Activated T-helper 1 cell treated with Interleukin-2 at 50 U/mL for 16 hours (primary cell): ENCODE results near the gene ZFPM1.

Source experiments
- DNase-seq: peaks from one replicate; pipeline ENCODE4 v3.0.0-alpha.2; 2020; ENCODE audit warnings: low read depth

The ZFPM1 gene

DNA sequence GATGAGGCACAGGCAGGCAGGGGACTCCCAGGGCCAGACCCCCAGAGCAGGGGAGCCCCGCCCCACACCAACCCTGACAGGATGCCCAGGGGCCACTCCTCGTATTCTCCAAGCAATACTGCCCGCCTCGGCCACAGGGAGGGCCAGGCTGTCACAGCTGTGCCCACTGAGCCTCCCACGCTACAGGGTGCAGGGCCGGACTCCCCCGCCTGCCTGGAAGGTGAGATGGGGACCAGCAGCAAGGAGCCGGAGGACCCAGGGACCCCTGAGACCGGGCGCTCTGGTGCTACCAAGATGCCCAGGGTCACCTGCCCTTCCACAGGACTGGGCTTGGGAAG lies 18.8 kb upstream of the ZFPM1 start:
- DNase-seq = no peak

- DNase-seq = no peak
Measured at GRCh38 chr16:88434746-88435145, 18.3 kb upstream of the ZFPM1 start.

- DNase-seq = no peak
Measured at GRCh38 chr16:88435437-88436355, 17.4 kb upstream of the ZFPM1 start.

- DNase-seq = no peak
Measured at GRCh38 chr16:88436796-88437195, 16.3 kb upstream of the ZFPM1 start.

GRCh38 chr16:88437367-88437964 lies 15.6 kb upstream of the ZFPM1 start:
- peak; percentile 48 for DNase-seq

DNA sequence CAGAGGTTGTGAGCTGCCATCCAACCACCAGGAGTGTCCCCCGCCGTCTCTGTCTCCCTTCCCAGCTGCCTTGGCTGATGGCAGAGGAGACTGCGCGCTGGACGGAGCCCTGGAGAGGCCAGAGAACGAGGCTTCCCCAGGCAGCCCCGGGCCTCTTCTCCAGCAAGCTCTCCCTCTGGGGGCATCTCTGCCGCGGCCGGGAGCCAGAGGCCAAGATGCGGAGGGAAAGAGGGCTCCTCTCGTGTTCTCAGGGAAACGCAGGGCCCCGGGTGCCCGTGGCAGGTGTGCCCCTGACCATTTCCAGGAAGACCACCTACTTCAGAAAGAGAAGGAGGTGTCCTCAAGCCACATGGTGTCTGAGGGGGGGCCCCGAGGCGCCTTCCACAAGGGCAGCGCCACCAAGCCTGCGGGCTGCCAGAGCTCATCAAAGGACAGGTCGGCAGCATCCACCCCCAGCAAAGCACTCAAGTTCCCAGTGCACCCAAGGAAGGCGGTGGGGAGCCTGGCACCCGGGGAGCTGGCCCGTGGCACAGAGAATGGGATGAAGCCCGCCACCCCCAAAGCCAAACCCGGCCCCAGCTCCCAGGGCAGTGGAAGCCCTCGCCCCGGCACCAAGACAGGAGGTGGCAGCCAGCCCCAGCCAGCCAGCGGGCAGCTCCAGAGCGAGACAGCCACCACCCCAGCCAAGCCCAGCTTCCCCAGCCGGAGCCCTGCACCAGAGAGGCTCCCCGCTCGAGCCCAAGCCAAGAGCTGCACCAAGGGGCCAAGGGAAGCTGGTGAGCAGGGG lies 14.8 kb upstream of the ZFPM1 start:
- DNase-seq = no peak

DNA sequence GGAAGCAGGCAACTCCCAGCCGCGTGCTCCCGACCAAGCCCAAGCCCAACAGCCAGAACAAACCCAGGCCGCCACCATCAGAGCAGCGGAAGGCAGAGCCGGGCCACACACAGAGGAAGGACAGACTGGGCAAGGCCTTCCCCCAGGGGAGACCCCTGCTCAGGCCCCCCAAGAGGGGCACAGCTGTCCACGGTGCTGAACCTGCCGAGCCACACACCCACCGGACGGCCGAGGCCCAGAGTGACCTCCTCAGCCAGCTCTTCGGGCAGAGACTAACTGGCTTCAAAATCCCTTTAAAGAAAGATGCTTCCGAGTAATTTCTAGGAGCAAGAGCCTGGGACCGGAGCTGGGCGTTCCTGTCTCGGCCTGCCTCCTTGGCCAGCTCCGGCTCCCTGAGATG lies 14.1 kb upstream of the ZFPM1 start:
- DNase-seq = no peak

DNA sequence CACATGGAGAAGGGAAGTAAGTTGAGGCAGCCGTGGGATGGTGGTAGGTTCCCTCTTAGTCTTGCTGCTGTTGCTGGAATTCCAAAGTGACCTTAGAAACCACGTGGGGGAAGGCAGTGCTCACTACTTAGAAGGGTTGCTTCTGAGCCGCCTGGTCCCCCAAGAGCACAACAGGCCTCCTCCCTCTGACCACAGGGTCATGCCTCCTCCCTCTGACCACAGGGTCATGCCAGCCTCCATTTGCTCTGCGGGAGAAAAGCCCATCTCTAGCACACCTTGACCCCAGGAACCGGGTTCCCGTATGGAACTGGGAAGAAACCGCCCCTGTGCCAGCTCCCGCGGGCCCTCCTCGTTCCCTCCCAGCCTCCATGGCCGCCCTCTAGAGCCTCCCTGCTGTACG lies 13.4 kb upstream of the ZFPM1 start:
- no peak for DNase-seq

DNA sequence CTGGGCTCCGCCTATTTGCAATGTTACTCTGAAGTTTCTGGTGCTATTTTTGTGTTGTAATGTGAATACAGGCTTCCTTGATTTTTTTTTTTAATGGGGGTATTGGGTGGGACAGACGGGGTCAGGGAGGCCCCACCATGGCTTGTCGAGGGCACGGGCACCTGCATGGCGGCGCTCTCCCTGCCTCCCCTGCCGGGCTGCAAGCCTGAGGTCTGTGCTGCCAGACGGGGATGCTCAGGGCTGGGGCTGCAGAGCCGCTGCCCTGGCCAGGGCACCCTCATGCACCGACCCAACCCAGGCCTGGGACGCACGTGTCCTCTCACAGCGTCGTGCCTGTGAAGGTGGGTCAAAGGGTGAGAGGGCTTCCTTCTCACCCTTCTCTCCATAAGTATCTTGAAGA lies 13.0 kb upstream of the ZFPM1 start:
- no peak for DNase-seq

DNA sequence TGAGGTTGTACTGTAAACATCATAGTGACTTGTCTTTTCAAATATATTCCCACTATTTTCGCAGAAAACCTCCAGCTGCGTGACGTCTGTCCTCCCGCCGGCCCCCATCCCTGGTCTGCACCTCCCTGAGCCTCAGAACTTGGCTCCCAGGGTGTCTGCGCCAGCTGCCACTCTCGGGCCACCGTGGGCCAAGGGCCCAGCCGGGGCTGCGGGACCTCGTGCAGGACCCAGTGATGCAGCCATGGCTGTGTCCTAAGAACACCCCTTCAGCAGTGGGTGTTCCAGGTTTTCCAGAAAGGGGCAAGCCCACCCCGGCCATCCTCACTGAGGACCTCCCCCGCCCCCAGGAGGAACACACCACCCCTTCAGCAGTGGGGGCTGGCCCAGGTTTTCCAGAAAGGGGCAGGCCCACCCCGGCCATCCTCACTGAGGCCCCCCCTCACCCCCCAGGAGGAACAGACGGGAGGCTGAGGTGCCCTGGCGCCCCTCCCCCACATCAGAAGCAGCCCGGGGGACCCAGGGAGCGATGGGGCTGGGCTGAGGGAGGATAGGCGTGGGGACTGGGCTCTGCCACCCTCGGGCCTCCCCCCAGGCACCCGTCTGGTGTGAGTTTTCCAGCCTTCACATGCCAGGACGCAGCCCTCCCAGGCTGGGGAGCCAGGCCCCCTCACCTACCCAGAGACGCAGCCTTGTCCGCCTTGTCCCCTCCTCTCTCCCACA lies 12.2 kb upstream of the ZFPM1 start:
- DNase-seq = no peak

- no peak for DNase-seq
Measured at GRCh38 chr16:88441460-88441859, 11.6 kb upstream of the ZFPM1 start.

GRCh38 chr16:88442383-88442726 lies 10.7 kb upstream of the ZFPM1 start:
- DNase-seq = no peak

GRCh38 chr16:88442727-88443576 lies 10.1 kb upstream of the ZFPM1 start:
- peak; percentile 71 for DNase-seq

GRCh38 chr16:88444826-88445582 lies 8.1 kb upstream of the ZFPM1 start:
- DNase-seq = no peak

- no peak for DNase-seq
Measured at GRCh38 chr16:88445583-88445960, 7.5 kb upstream of the ZFPM1 start.

DNA sequence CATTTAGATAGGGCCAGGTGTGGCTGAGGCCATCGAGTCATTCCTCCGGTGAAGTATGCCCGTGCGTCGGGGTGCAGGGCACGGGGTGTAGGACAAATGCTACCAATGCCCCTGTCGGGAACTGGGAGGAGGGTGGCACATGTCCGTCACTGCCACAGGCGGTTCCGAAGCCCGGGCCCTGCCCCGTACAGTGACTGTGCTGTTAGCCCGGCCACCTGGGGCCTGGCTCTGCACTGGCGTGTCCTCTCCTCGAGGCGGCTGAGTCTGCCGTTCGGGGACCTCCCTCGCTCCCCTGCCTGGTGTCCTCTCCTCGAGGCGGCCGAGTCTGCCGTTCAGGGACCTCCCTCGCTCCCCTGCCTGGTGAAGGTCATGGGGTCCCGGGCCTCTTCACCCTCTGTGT lies 7.0 kb upstream of the ZFPM1 start:
- DNase-seq = no peak

DNA sequence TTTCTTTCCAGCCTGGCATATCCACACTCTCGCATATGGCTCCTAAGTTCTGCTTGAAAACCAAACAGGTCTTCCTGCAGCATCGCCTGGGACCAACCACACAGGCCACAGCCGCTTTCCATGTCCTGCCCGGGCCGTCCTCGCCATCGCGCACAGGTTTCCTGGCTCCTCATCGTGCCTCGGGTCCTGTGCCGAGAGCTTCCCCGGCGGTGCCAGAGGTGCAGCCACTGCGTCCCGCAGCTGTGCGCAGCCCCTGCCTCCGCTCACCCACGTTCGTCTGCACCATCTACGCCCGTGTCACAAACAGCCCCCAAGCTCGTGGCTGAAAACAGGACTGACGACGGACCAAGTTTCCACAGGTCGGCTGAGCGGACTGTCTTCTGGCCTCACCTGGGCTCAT lies 6.3 kb upstream of the ZFPM1 start:
- DNase-seq = no peak

DNA sequence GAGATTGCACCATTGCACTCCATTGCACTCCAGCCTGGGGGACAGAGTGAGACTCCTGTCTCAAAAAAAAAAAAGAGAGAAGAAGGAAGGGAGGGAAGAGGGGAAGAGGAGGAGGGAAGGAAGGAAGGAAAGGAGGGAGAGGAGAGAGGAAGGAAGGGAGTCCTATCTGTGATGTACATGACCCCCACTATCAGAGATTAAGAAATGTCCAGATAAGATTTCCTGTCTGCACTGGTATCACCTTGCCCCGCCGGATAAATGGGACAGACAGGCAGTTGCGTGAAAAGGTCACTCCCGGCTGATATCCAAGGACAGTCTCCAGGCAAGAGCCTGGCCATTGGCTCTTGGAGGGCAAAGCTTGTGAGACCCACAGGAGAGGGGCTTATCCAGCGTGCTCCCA lies 5.2 kb upstream of the ZFPM1 start:
- DNase-seq = no peak

DNA sequence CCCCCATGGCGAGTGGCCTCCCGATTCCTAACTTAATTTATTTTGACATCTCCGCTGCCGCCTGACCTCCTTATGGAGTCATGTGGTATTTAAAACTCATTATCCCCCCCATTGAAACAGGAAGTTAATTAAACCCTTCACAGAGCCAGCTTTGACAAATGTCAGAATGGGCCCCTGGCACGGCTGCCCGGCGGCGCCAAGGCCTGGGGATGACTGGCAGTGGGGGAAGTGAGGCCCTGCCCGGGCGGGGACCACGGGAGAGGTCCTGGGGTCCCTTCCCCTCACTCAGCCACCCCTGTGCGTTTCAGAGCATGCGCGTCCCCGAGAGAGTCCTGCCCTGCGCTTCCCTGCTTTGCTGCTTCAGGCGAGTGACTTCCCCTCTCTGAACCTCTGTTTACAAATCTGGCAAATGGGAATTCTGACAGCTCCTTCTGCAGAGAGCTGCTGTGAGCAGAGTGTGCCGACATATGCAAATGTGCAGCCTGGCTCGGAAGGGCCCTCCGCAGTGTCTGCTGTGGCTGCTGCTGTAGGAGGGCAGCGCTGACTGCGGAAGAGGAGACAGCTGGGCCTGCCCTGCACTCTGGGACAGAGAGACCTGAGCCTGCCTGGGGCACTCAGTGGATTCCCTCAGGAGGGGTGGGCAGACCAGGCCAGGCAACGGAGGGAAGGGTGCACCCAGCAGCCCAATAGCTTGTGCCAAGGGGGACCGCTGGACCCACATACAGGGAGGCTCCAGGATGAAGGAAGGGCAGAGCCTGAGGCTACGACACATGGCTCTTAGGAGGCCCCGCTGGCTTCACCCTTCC lies 4.4 kb upstream of the ZFPM1 start:
- no peak for DNase-seq

GRCh38 chr16:88449267-88449561 lies 3.9 kb upstream of the ZFPM1 start:
- no peak for DNase-seq
